ENCODE results near the gene BRMS1L. TPM values are rescaled to one million over a fixed set of nuclear protein-coding genes. Genes with fewer than 3 reads are reported as not detected.

BRMS1L gene
- total and polyA plus RNA-seq, 2 of the 13 experiments (the other 11 are each of a cell fraction or from before 2014, with no cell fraction given) = 21.1 to 23.8 TPM

GRCh38 chr14:35825968-35826217 is 245 bp upstream of the BRMS1L start (continued):
- TF ChIP-seq TERF1 (CRISPR knock-in tag; IDR thresholded peaks at IDR 0.05) (no peak), ZNF10 (CRISPR knock-in tag; IDR thresholded peaks at IDR 0.05; ENCODE audit: borderline replicate concordance, low read depth) (no peak), FOXP4 (CRISPR knock-in tag; IDR thresholded peaks at IDR 0.05) (no peak), NFE2L2 (IDR thresholded peaks at IDR 0.05; ENCODE audit: low read length) (0 out of 2 replicates have a peak, but pooled peaks have one; percentile 1), ZNF281 (CRISPR knock-in tag; IDR thresholded peaks at IDR 0.05; ENCODE audit: borderline replicate concordance) (no peak), HCFC1 (IDR thresholded peaks at IDR 0.05; ENCODE audit: low read depth, low read length) (no peak), MAF1 (CRISPR knock-in tag; IDR thresholded peaks at IDR 0.05; ENCODE audit: borderline replicate concordance) (no peak; the same call in 1 of the 2 replicates), RNF2 (conservative IDR thresholded peaks at IDR 0.05; ENCODE audit: low read depth) (no peak), SNAPC2 (CRISPR knock-in tag; IDR thresholded peaks at IDR 0.05) (peak; percentile 3; the same call in 1 of the 2 replicates), ZBTB21 (CRISPR knock-in tag; IDR thresholded peaks at IDR 0.05) (no peak), ARNTL (CRISPR knock-in tag; IDR thresholded peaks at IDR 0.05) (no peak), ZNF382 (CRISPR knock-in tag; IDR thresholded peaks at IDR 0.05; ENCODE audit: borderline replicate concordance) (no peak), ZNF543 (CRISPR knock-in tag; IDR thresholded peaks at IDR 0.05) (no peak), MXI1 (IDR thresholded peaks at IDR 0.05; ENCODE audit: borderline replicate concordance, low read depth, low read length) (peak; percentile 92; the same call in 1 of the 3 replicates), GLMP (CRISPR knock-in tag; IDR thresholded peaks at IDR 0.05; ENCODE audit: borderline replicate concordance) (no peak), SOX5 (CRISPR knock-in tag; IDR thresholded peaks at IDR 0.05; ENCODE audit: borderline replicate concordance) (no peak), CREM (IDR thresholded peaks at IDR 0.05) (0 out of 2 replicates have a peak, but pooled peaks have one; percentile 99), CREM (CRISPR knock-in tag; IDR thresholded peaks at IDR 0.05) (no peak), DDIT3 (CRISPR knock-in tag; IDR thresholded peaks at IDR 0.05) (no peak), IKZF4 (CRISPR knock-in tag; IDR thresholded peaks at IDR 0.05; ENCODE audit: borderline replicate concordance, low read depth, not compliant biosample characterization) (no peak), ZNF782 (CRISPR knock-in tag; IDR thresholded peaks at IDR 0.05; ENCODE audit: borderline replicate concordance) (no peak)

All from HepG2 (cell line).